HUES64 (cell line): ENCODE measurements around the gene TNRC6B.
"Not testable (repeated sequence)": the region's sequence is repeated elsewhere in the genome, so short reads cannot be mapped to it uniquely, and the experiment has no call there.

ENCODE experiments used
- H3K27ac ChIP-seq: 2 replicates; pipeline ENCODE4 v1.7.0; 2013; ENCODE audit warnings: low read depth, low read length, inconsistent platforms
- H3K27me3 ChIP-seq: 2 replicates; pipeline ENCODE4 v1.6.1; 2013; ENCODE audit warnings: mild to moderate bottlenecking, low read length; ENCODE audit not compliant: insufficient read depth
- H3K36me3 ChIP-seq: 2 replicates; pipeline ENCODE4 v1.6.1; 2013; ENCODE audit warnings: mild to moderate bottlenecking, low read length; ENCODE audit not compliant: insufficient read depth
- H3K4me1 ChIP-seq: 2 replicates; pipeline ENCODE4 v1.6.1; 2013; ENCODE audit warnings: mild to moderate bottlenecking, low read length, moderate library complexity; ENCODE audit not compliant: insufficient read depth
- H3K4me3 ChIP-seq: 2 replicates; pipeline ENCODE4 v1.5.1; 2013; ENCODE audit warnings: mild to moderate bottlenecking, low read length, moderate library complexity
- H3K9ac ChIP-seq: 2 replicates; pipeline ENCODE4 v1.6.1; 2013; ENCODE audit warnings: mild to moderate bottlenecking, low read depth, low read length
- H3K9me3 ChIP-seq: 2 replicates; pipeline ENCODE4 v1.6.1; 2013; ENCODE audit warnings: low read depth, low read length; ENCODE audit not compliant: insufficient read depth
- WGBS: fragments of 150-250, 120-280 bp; methylation state at CpG from one replicate; pipeline ENCODE4 v1.1.7; 2013; ENCODE audit warnings: missing lambda C conversion rate; 5-methylcytosine and 5-hydroxymethylcytosine counted together

TNRC6B gene

DNA sequence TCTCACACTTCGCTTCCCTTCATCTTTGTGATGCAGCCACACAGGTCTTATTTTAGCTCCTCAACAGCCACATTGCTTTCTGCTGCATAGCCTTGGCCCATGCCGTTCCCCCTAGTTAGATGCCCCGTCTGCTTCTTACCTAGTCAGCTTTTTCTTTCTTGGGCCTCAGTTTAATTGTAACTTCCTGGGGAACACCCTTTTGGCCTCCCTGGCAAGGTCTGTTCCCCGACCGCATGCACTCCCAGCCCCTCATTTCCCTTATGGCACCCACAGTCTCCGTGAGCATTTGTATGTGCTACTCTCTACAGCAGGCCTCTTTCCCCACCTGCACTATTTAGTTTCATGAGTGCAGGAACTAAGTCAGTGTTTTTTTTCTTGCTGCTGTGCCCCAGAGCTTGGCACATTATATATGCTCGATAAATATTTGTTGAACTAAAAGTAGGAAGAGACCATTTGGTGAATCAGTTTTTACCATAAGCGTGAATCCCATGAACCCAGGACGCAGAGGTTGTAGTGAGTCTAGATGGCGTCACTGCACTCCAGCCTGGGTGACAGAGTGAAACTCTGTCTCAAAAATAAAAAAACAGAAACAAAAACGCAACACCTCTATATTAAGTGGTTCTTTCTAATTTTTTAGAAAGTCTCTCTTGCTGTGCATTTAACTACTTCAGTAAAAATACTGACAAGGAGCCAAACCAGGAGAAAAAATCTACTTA is 38.5 kb downstream of the TNRC6B start:
- 88% methylated on average over 10 of the region's 11 CpGs for whole genome bisulfite sequencing
- peaks cover 66% of the 10 kb centered on the region for H3K4me1 ChIP-seq
- no peaks in the 10 kb centered on the region for H3K36me3 ChIP-seq
- no peak overlapping the region for H3K9ac ChIP-seq
- H3K27me3 ChIP-seq, result no peaks in the 10 kb centered on the region
- peak overlapping the region; percentile 24 for H3K27ac ChIP-seq
- H3K4me3 ChIP-seq, result no peak overlapping the region
- no peaks in the 10 kb centered on the region for H3K9me3 ChIP-seq

DNA sequence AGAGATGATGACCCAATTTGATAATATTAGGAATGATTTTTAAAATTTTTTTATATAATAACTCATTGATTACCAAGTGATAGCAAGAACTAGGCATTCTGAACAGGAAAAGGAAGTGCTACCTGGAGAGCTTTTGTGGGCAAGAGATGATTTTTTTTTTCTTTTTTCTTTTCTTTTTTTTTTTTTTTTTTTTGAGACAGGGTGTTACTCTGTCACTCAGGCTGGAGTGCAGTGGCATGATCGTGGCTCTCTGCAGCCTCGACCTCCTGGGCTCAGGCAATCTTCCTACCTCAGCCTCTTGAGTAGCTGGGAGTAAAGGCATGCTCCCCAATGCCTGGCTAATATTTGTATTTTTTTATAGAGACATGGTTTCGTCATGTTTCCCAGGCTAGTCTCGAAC is 40.4 kb downstream of the TNRC6B start:
- H3K36me3 ChIP-seq, result no peaks in the 10 kb centered on the region
- H3K27me3 ChIP-seq, result no peaks in the 10 kb centered on the region
- WGBS, result 92% methylated on average over 4 of the region's 4 CpGs
- no peaks in the 10 kb centered on the region for H3K9me3 ChIP-seq
- peaks cover 64% of the 10 kb centered on the region for H3K4me1 ChIP-seq
- H3K4me3 ChIP-seq, result no peak overlapping the region
- no peak overlapping the region for H3K9ac ChIP-seq
- H3K27ac ChIP-seq, result no peak overlapping the region

DNA sequence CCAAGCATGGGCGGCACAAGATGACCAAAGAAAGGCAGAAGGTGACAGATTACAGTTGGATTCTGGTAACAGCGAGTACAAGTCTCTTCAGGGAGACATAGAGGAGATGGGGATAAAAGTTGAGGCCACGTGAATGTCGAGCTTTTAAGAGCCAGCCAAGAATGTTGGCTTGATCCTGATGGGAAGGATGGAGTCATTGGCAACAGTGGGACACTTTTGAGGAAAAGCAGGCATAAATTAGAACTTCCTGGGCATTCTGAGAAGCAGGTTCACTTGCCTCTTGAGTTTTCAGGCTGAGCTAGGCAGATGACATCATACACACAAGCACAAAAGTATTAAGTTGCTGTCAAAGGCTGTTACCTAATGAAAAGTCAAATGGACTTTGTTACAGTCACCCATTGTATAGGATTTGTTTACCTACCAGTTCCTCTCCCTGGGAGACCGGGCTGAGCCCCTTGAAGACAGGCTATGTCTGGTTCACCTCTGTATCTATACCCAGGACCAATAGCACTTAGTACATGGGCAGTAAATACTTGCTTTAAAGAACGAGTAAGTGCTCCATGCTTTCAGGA is 41.1 kb downstream of the TNRC6B start:
- H3K9me3 ChIP-seq, result no peaks in the 10 kb centered on the region
- no peak overlapping the region for H3K4me3 ChIP-seq
- H3K9ac ChIP-seq, result no peak overlapping the region
- H3K27me3 ChIP-seq, result no peaks in the 10 kb centered on the region
- peaks cover 64% of the 10 kb centered on the region for H3K4me1 ChIP-seq
- H3K36me3 ChIP-seq, result no peaks in the 10 kb centered on the region
- no peak overlapping the region for H3K27ac ChIP-seq
- 87% methylated on average over 6 of the region's 6 CpGs for WGBS

DNA sequence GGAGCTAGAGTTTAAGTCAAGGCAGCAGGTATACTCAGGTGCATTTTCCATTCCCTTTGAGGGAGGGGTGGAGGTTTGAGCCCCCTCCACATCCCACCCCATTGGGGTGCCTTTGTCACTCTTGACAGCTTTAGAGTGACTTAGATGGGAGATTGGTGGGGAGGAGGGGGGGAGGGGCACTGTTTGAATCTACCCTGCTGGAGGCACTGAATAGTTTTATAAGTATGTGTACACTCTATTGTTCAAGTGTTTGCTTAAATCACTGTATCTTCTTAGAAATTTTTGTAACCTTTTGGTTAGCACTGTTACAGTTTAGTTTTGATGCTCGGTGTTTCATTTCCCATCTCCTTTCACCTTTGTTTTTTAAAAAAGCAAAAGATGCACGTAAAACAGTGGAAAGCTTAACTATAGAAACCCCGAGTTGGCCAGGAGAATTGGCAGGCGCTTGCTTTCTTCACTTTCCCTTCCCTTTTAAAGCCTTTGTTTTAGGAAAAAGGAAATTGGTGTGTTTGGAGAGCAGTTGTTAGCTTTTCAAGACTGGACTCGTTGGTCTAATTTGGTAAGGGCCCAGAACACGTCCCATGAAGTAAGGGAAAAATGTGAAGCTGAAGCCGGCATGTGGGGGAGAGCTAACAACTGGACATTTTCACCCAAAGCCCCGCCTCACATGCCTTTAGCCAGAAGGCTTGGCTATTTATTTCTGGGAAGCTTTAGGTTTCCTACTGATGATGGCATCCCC is 42.8 kb downstream of the TNRC6B start:
- WGBS, result 86% methylated on average over 8 of the region's 8 CpGs
- H3K4me3 ChIP-seq, result no peak overlapping the region
- H3K9me3 ChIP-seq, result no peaks in the 10 kb centered on the region
- H3K27ac ChIP-seq, result 0 out of 2 replicates have a peak overlapping the region, but pooled peaks have one; percentile 18
- H3K9ac ChIP-seq, result no peak overlapping the region
- no peaks in the 10 kb centered on the region for H3K36me3 ChIP-seq
- no peaks in the 10 kb centered on the region for H3K27me3 ChIP-seq
- H3K4me1 ChIP-seq, result peaks cover 72% of the 10 kb centered on the region

DNA sequence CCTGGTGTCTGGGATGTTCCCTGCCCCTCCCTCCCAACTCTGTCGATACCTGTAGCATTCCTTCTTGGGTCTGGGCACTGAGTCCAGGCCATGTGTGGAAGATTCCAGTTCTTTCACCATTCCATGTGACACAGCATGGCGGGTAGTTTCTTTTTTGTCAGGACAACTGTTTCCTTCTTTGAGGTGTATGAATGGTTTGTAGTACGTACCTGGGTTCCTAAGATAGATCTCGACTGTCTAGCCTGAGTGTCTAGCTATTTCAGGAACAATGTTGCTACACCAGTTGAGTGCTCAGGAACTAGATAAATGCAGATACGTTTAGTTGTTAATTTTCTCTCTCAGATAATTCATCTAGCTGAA is 43.3 kb downstream of the TNRC6B start:
- H3K27ac ChIP-seq, result no peak overlapping the region
- no peak overlapping the region for H3K9ac ChIP-seq
- H3K9me3 ChIP-seq, result no peaks in the 10 kb centered on the region
- WGBS, result 93% methylated on average over 4 of the region's 5 CpGs
- no peak overlapping the region for H3K4me3 ChIP-seq
- no peaks in the 10 kb centered on the region for H3K27me3 ChIP-seq
- H3K4me1 ChIP-seq, result peaks cover 72% of the 10 kb centered on the region
- H3K36me3 ChIP-seq, result no peaks in the 10 kb centered on the region

DNA sequence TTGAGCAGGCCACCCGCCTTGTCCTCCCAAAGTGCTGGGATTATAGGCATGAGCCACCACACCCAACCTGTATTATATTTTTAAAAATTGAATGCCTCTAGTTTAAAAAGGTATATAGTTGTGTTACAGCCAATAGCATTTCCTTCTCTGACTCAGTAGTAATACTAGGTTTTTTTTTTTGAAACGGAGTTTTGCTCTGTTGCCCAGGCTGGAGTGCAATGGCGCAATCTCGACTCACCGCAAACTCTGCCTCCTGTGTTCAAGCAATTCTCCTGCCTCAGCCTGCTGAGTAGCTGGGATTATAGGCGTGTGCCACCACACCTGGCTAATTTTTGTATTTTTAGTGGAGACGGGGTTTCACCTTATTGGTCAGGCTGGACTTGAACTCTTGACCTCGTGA is 45.3 kb downstream of the TNRC6B start:
- not testable (repeated sequence) for H3K9ac ChIP-seq, H3K4me3 ChIP-seq, H3K9me3 ChIP-seq, H3K36me3 ChIP-seq, H3K27me3 ChIP-seq, H3K27ac ChIP-seq
- H3K4me1 ChIP-seq, result peaks cover 66% of the 10 kb centered on the region
- WGBS, result 97% methylated on average over 8 of the region's 8 CpGs

DNA sequence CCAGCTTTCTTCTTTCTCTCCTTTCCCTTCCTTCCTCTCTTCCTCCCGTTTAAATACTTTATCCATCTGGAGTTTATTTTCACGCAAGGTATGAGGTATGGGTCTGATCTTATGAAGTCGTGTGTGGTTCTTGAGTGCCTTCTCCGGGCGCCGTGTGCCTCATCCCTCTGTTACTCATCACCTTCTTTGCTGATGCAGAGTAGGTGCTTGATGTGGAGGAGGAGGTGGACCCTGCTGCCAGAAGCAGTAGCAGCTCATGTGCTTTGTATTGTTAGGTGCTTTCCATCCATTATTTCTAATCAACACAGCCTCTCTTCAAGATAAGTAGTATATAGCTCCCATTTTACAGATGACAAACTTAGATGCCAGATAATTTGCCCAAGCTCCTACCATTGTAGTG is 47.0 kb downstream of the TNRC6B start:
- no peaks in the 10 kb centered on the region for H3K9me3 ChIP-seq
- H3K9ac ChIP-seq, result no peak overlapping the region
- no peak overlapping the region for H3K4me3 ChIP-seq
- H3K27me3 ChIP-seq, result no peaks in the 10 kb centered on the region
- WGBS, result 61% methylated on average over 4 of the region's 6 CpGs
- H3K27ac ChIP-seq, result no peak overlapping the region
- peaks cover 56% of the 10 kb centered on the region for H3K4me1 ChIP-seq
- peaks cover 3% of the 10 kb centered on the region; the same call in 1 of the 2 replicates for H3K36me3 ChIP-seq

DNA sequence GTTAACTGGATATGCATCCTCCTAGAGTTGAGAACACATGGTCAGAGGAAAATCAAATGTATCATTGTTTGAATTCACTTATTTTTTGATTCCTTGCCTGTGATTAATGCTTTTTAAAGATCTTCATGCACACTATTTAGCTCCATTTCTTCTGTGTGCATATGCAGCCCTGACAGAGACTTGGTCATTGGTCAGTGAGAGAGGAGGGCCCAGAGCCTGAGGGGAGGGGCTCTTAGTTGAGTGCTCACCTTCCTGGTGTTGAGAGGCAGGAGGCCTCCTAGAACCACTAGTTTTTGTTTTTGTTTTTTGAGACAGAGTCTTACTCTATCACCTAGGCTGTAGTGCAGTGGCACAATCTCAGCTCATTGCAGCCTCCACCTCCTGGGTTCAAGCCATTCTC is 48.9 kb downstream of the TNRC6B start:
- Histone ChIP-seq H3K27me3 (no peaks in the 10 kb centered on the region), H3K4me3 (no peak overlapping the region), H3K9me3 (no peaks in the 10 kb centered on the region), H3K4me1 (peaks cover 46% of the 10 kb centered on the region), H3K36me3 (peaks cover 6% of the 10 kb centered on the region), H3K27ac (no peak overlapping the region), H3K9ac (no peak overlapping the region)

DNA sequence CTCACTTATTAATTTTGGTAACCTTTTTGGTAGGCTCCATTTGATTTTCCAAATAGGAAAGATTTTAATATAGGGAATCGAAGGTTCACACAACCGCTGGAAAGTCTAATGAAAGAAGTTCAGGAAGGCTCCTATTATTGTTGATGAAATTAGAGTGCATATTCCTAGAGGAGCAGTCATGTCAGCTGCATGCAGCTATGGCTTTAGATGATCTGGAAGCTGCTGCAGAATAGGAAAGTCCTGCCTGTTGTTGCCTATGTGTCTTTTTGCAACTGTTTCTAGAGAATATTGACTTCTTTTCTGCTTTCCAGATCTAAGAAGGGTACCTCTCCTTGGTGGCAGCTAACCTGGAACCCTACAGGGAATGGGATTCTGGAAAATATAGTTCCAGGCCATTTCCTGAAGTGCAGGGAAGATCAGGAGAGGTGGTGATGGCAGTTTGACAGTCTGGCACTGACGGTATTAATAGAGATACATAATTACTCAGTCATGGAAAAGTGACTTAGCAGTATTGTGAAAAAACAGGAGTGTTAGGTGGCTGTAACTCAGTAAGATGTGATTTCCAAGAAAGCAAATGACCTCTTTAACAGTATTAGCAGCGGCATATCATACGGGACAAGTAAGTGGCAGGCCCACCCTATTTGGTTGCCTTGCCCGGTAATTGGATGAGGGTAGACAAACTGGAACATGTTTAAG is 54.0 kb downstream of the TNRC6B start:
- H3K9me3 ChIP-seq, result no peaks in the 10 kb centered on the region
- peaks cover 20% of the 10 kb centered on the region; the same call in 1 of the 2 replicates for H3K4me1 ChIP-seq
- no peak overlapping the region for H3K4me3 ChIP-seq
- H3K36me3 ChIP-seq, result peaks cover 15% of the 10 kb centered on the region
- WGBS, result 96% methylated on average over 6 of the region's 6 CpGs
- no peak overlapping the region for H3K9ac ChIP-seq
- no peak overlapping the region for H3K27ac ChIP-seq
- no peaks in the 10 kb centered on the region for H3K27me3 ChIP-seq

DNA sequence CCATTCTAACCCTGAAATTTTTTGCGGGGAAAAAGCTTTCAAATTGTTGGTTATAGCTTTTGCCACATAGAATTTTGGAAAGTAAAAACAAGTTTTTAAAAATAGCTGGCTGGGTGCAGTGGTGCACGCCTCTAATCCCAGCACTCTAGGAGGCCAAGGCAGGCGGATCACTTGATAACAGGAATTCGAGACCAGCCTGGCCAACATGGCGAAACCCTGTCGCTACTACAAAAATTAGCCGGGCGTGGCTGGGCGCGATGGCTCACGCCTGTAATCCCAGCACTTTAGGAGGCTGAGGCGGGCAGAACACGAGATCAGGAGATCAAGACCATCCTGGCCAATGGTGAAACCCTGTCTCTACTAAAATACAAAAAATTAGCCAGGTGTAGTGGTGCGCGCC is 54.9 kb downstream of the TNRC6B start:
- Histone ChIP-seq H3K9ac (no peak overlapping the region), H3K36me3 (peaks cover 15% of the 10 kb centered on the region), H3K27me3 (no peaks in the 10 kb centered on the region), H3K9me3 (no peaks in the 10 kb centered on the region), H3K4me3 (no peak overlapping the region), H3K27ac (no peak overlapping the region), H3K4me1 (peaks cover 24% of the 10 kb centered on the region; the same call in 1 of the 2 replicates)
- WGBS, result 90% methylated on average over 15 of the region's 15 CpGs

DNA sequence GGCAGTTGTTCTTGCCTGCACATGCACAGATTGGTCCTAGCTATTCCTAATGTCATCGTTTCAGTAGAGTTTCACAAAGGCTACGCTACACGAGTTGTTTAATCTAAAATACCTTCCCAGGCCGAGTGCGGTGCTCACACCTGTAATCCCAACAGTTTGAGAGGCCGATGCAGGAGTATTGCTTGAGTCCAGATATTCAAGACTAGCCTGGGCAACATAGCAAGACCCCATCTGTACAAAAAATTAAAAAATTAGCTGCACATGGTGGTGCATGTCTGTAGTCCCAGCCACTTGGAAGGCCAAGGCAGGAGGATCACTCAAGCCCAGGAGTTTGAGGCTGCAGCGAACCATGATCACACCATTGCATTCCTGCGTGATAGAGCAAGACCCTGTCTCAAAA is 56.2 kb downstream of the TNRC6B start:
- H3K4me3 ChIP-seq, result no peak overlapping the region
- H3K27ac ChIP-seq, result no peak overlapping the region
- 95% methylated on average over 8 of the region's 8 CpGs for WGBS
- no peaks in the 10 kb centered on the region for H3K9me3 ChIP-seq
- peaks cover 14% of the 10 kb centered on the region for H3K36me3 ChIP-seq
- H3K4me1 ChIP-seq, result peaks cover 32% of the 10 kb centered on the region
- no peaks in the 10 kb centered on the region for H3K27me3 ChIP-seq
- no peak overlapping the region for H3K9ac ChIP-seq
